Iris pigment epithelial cell (primary cell): ENCODE measurements around the gene ARHGEF37.

ENCODE experiments used
- DNase-seq: peaks from one replicate; pipeline ENCODE4 v3.0.0-alpha.2; 2011; ENCODE audit warnings: low read depth

The ARHGEF37 gene

GRCh38 chr5:149675610-149676201, 94.4 kb downstream of the ARHGEF37 start:
- no peak for DNase-seq

GRCh38 chr5:149677731-149678130, 96.4 kb downstream of the ARHGEF37 start:
- no peak for DNase-seq

- DNase-seq = no peak
Measured at GRCh38 chr5:149679876-149680809, 98.8 kb downstream of the ARHGEF37 start.

GRCh38 chr5:149680810-149681221, 99.5 kb downstream of the ARHGEF37 start:
- no peak for DNase-seq

GRCh38 chr5:149681252-149681651, 100.0 kb downstream of the ARHGEF37 start:
- DNase-seq = no peak

- DNase-seq = no peak
Measured at GRCh38 chr5:149681922-149682321, 100.6 kb downstream of the ARHGEF37 start.

GRCh38 chr5:149682532-149683075, 101.3 kb downstream of the ARHGEF37 start:
- DNase-seq = no peak

- no peak for DNase-seq
Measured at GRCh38 chr5:149683964-149684363, 102.7 kb downstream of the ARHGEF37 start.

- no peak for DNase-seq
Measured at GRCh38 chr5:149684371-149684770, 103.1 kb downstream of the ARHGEF37 start.
